SJCRH30 (cell line): ENCODE results near the gene KRTAP4-11. TPM values are rescaled to one million over a fixed set of nuclear protein-coding genes. Genes with fewer than 3 reads are reported as not detected.
"Not testable (repeated sequence)": the region's sequence is repeated elsewhere in the genome, so short reads cannot be mapped to it uniquely, and the experiment has no call there.

Experiments used
- DNase-seq, 2 experiments: peaks; one replicate each; pipeline ENCODE4 v3.0.0-alpha.2; 2015 to 2020
- H3K27ac ChIP-seq: fragments of 250-450 bp; sonication (Bioruptor Pico); 2 replicates; pipeline ENCODE4 v1.5.1; 2020; ENCODE audit warnings: mild to moderate bottlenecking, moderate library complexity
- H3K27me3 ChIP-seq: fragments of 250-450 bp; sonication (Bioruptor Pico); 2 replicates; pipeline ENCODE4 v1.5.1; 2020; ENCODE audit warnings: mild to moderate bottlenecking, moderate library complexity
- H3K36me3 ChIP-seq: fragments of 250-450 bp; sonication (Bioruptor Pico); 2 replicates; pipeline ENCODE4 v1.5.1; 2020; ENCODE audit warnings: mild to moderate bottlenecking, moderate library complexity
- H3K4me1 ChIP-seq: fragments of 250-450 bp; sonication (Bioruptor Pico); 2 replicates; pipeline ENCODE4 v1.5.1; 2020; ENCODE audit warnings: mild to moderate bottlenecking, moderate library complexity
- H3K4me3 ChIP-seq: fragments of 250-450 bp; sonication (Bioruptor Pico); 2 replicates; pipeline ENCODE4 v1.5.1; 2020; ENCODE audit warnings: mild to moderate bottlenecking, moderate library complexity
- H3K9me3 ChIP-seq: fragments of 250-450 bp; sonication (Bioruptor Pico); replicated peaks from 2 replicates; pipeline ENCODE4 v1.5.1; 2020; ENCODE audit warnings: mild to moderate bottlenecking, moderate library complexity
- total RNA-seq: library from RNA; depleted of rRNA; stranded (reverse); fragments of >200 nt; shearing (Covaris generic); gene quantifications from 2 replicates; pipeline ENCODE4 v1.2.3, GENCODE V29; 2014

Gene KRTAP4-11
- total RNA-seq, 1 experiment from 2014 or later = not detected

GRCh38 chr17:41140360-41141131 is 22.4 kb upstream of the KRTAP4-11 start, which contains the start of gene KRTAP4-6:
TSS of gene KRTAP4-6 (minus strand) at chr17:41140544. CDS start at chr17:41140487, 57 bp downstream.
- H3K27me3 ChIP-seq = no peaks in the 10 kb centered on the region
- H3K27ac ChIP-seq = peak within 1 kb of the TSS; percentile 23; the same call in 1 of the 2 replicates
- no peak within 1 kb of the TSS for H3K4me3 ChIP-seq
- peaks cover 11% of the 10 kb centered on the region for H3K9me3 ChIP-seq
- no peaks in the 10 kb centered on the region for H3K4me1 ChIP-seq
- H3K36me3 ChIP-seq = no peaks in the 10 kb centered on the region
- peak in 1 of 2 experiments; percentile 11 for DNase-seq

- not testable (repeated sequence) for H3K4me3 ChIP-seq, H3K27me3 ChIP-seq, H3K36me3 ChIP-seq, H3K4me1 ChIP-seq
- peak; percentile 63 to 70 for DNase-seq
- Histone ChIP-seq H3K9me3 (peaks cover 11% of the 10 kb centered on the region), H3K27ac (peak overlapping the region; percentile 23; the same call in 1 of the 2 replicates)
Measured at GRCh38 chr17:41139865-41140264, 21.7 kb upstream of the KRTAP4-11 start.

- Histone ChIP-seq H3K4me3 (no peak overlapping the region), H3K4me1 (no peaks in the 10 kb centered on the region), H3K27ac (no peak overlapping the region), H3K9me3 (no peaks in the 10 kb centered on the region; the same call in 1 of the 2 replicates), H3K36me3 (no peaks in the 10 kb centered on the region), H3K27me3 (no peaks in the 10 kb centered on the region)
- DNase-seq = no peak
Measured at GRCh38 chr17:41133880-41134735, 15.9 kb upstream of the KRTAP4-11 start.

- Histone ChIP-seq H3K4me3 (no peak overlapping the region), H3K27ac (no peak overlapping the region), H3K27me3 (no peaks in the 10 kb centered on the region), H3K9me3 (no peaks in the 10 kb centered on the region; the same call in 1 of the 2 replicates), H3K4me1 (no peaks in the 10 kb centered on the region), H3K36me3 (no peaks in the 10 kb centered on the region)
- DNase-seq = no peak
Measured at GRCh38 chr17:41131979-41132378, 13.8 kb upstream of the KRTAP4-11 start.

GRCh38 chr17:41127371-41127770 is 9.2 kb upstream of the KRTAP4-11 start:
- Histone ChIP-seq H3K36me3 (no peaks in the 10 kb centered on the region), H3K4me3 (no peak overlapping the region), H3K27me3 (no peaks in the 10 kb centered on the region), H3K9me3 (peaks cover 4% of the 10 kb centered on the region), H3K27ac (no peak overlapping the region), H3K4me1 (no peaks in the 10 kb centered on the region)
- DNase-seq = no peak

- no peak for DNase-seq
- Histone ChIP-seq H3K27me3 (no peaks in the 10 kb centered on the region), H3K36me3 (no peaks in the 10 kb centered on the region)
Measured at GRCh38 chr17:41126412-41126811, 8.2 kb upstream of the KRTAP4-11 start.

GRCh38 chr17:41125064-41125463 is 6.9 kb upstream of the KRTAP4-11 start:
- Histone ChIP-seq H3K4me1 (no peaks in the 10 kb centered on the region), H3K36me3 (no peaks in the 10 kb centered on the region), H3K4me3 (no peak overlapping the region), H3K27ac (no peak overlapping the region), H3K27me3 (no peaks in the 10 kb centered on the region), H3K9me3 (peaks cover 4% of the 10 kb centered on the region)
- no peak for DNase-seq

More at GRCh38 chr17:41126412-41126811, 8.2 kb upstream of the KRTAP4-11 start:
- peaks cover 4% of the 10 kb centered on the region for H3K9me3 ChIP-seq
- H3K4me3 ChIP-seq = no peak overlapping the region
- no peak overlapping the region for H3K27ac ChIP-seq
- H3K4me1 ChIP-seq = no peaks in the 10 kb centered on the region

- peak within 1 kb of the TSS; percentile 20; the same call in 1 of the 2 replicates for H3K27ac ChIP-seq
- not testable (repeated sequence) for DNase-seq, H3K4me3 ChIP-seq, H3K27me3 ChIP-seq, H3K9me3 ChIP-seq, H3K36me3 ChIP-seq, H3K4me1 ChIP-seq
Measured at GRCh38 chr17:41123991-41124371, 5.8 kb upstream of the KRTAP4-11 start, which contains the start of gene KRTAP4-12. TSS of gene KRTAP4-12 (minus strand) at chr17:41124182. CDS start at chr17:41124122, 60 bp downstream.

GRCh38 chr17:41123292-41123990 is 5.3 kb upstream of the KRTAP4-11 start:
- H3K36me3 ChIP-seq, H3K27me3 ChIP-seq, H3K4me1 ChIP-seq, H3K9me3 ChIP-seq, H3K4me3 ChIP-seq: not testable (repeated sequence)
- H3K27ac ChIP-seq = peak overlapping the region; percentile 20; the same call in 1 of the 2 replicates
- peak; percentile 47 to 49 for DNase-seq

- H3K4me1 ChIP-seq = no peaks in the 10 kb centered on the region
- no peaks in the 10 kb centered on the region for H3K36me3 ChIP-seq
- H3K27me3 ChIP-seq = no peaks in the 10 kb centered on the region
- no peak overlapping the region for H3K4me3 ChIP-seq
- H3K27ac ChIP-seq = no peak overlapping the region
- peaks cover 4% of the 10 kb centered on the region for H3K9me3 ChIP-seq
- no peak for DNase-seq
Measured at GRCh38 chr17:41121742-41122141, 3.6 kb upstream of the KRTAP4-11 start.

GRCh38 chr17:41119696-41120690 is 1.8 kb upstream of the KRTAP4-11 start:
- not testable (repeated sequence) for DNase-seq, H3K4me3 ChIP-seq, H3K4me1 ChIP-seq, H3K27ac ChIP-seq, H3K27me3 ChIP-seq, H3K36me3 ChIP-seq, H3K9me3 ChIP-seq

GRCh38 chr17:41118721-41119120 is 548 bp upstream of the KRTAP4-11 start:
- Histone ChIP-seq H3K27me3 (no peaks in the 10 kb centered on the region), H3K36me3 (no peaks in the 10 kb centered on the region), H3K9me3 (peaks cover 4% of the 10 kb centered on the region), H3K27ac (no peak overlapping the region), H3K4me3 (no peak overlapping the region), H3K4me1 (no peaks in the 10 kb centered on the region)
- no peak for DNase-seq

- H3K4me1 ChIP-seq = no peaks in the 10 kb centered on the region
- H3K9me3 ChIP-seq = peaks cover 5% of the 10 kb centered on the region
- DNase-seq = no peak
- H3K27ac ChIP-seq = no peak overlapping the region
- H3K36me3 ChIP-seq = no peaks in the 10 kb centered on the region
- H3K4me3 ChIP-seq = no peak overlapping the region
- H3K27me3 ChIP-seq = no peaks in the 10 kb centered on the region
Measured at GRCh38 chr17:41116297-41116696, 1.9 kb downstream of the KRTAP4-11 start.
